HEK293 (cell line): ENCODE results near the gene PRPF6.

Experiments
- CTCF ChIA-PET: fragments of 350-600 bp; formaldehyde crosslinking; extraction: SDS; loops from one replicate; lab custom pipeline; 2021; ENCODE audit warnings: antibody characterized with exemption; lab: Yijun Ruan, JAX
- POLR2A ChIA-PET: fragments of 300-600 bp; formaldehyde crosslinking; extraction: SDS; loops from one replicate; lab custom pipeline; 2020; ENCODE audit warnings: antibody characterized with exemption, inconsistent platforms; lab: Yijun Ruan, JAX
- H3K27ac ChIP-seq: fragments of 200-500 bp; sonication (Bioruptor generic); 2 replicates; pipeline ENCODE4 v1.5.1; 2014; ENCODE audit warnings: low read depth, low read length, control low read depth, inconsistent platforms; ENCODE audit errors: extremely low read depth
- H3K36me3 ChIP-seq, 2 experiments: fragments of 200-500 bp in 1 of 2; sonication (Bioruptor generic) in 1 of 2; 1 replicate in 1 of 2; 2 replicates in 1 of 2; pipeline ENCODE4 v1.5.1; 2014 to 2017; ENCODE audit warnings: inconsistent platforms in 2 of 2, low read length in 2 of 2; ENCODE audit not compliant: control insufficient read depth in 2 of 2, insufficient read depth in 1 of 2
- H3K4me1 ChIP-seq: fragments of 200-500 bp; sonication (Bioruptor generic); 2 replicates; pipeline ENCODE4 v1.5.1; 2014; ENCODE audit warnings: mild to moderate bottlenecking, low read length, inconsistent platforms; ENCODE audit not compliant: control insufficient read depth, insufficient read depth
- H3K4me3 ChIP-seq: 2 replicates; pipeline ENCODE4 v1.5.1; 2011; ENCODE audit warnings: low read depth, mild to moderate bottlenecking, control low read depth, low read length, moderate library complexity
- H3K9me3 ChIP-seq: fragments of 200-500 bp; sonication (Bioruptor generic); 2 replicates; pipeline ENCODE4 v1.5.1; 2014; ENCODE audit warnings: low read depth, low read length, inconsistent platforms; ENCODE audit not compliant: control insufficient read depth, insufficient read depth
- GLI4 ChIP-seq: fragments of 450-650 bp; formaldehyde crosslinking; IDR thresholded peaks from 2 replicates; pipeline ENCODE4 v1.5.1; 2016; ENCODE audit warnings: missing biosample characterization, missing genetic modification characterization
- GLIS1 ChIP-seq: fragments of 450-650 bp; formaldehyde crosslinking; IDR thresholded peaks from 2 replicates; pipeline ENCODE4 v1.5.1; 2016; ENCODE audit warnings: missing biosample characterization, missing genetic modification characterization
- KLF1 ChIP-seq: fragments of 450-650 bp; formaldehyde crosslinking; IDR thresholded peaks from 2 replicates; pipeline ENCODE4 v1.5.1; 2016; ENCODE audit warnings: missing biosample characterization, missing genetic modification characterization
- KLF16 ChIP-seq: fragments of 450-650 bp; formaldehyde crosslinking; IDR thresholded peaks from 2 replicates; pipeline ENCODE4 v1.5.1; 2017; ENCODE audit warnings: missing biosample characterization, missing genetic modification characterization
- SP3 ChIP-seq: fragments of 450-650 bp; formaldehyde crosslinking; IDR thresholded peaks from 2 replicates; pipeline ENCODE4 v1.5.1; 2016; ENCODE audit warnings: missing biosample characterization, missing genetic modification characterization
- ZBTB20 ChIP-seq: fragments of 450-650 bp; formaldehyde crosslinking; IDR thresholded peaks from 2 replicates; pipeline ENCODE4 v1.5.1; 2016; ENCODE audit warnings: missing biosample characterization, missing genetic modification characterization
- ZBTB48 ChIP-seq: fragments of 450-650 bp; formaldehyde crosslinking; IDR thresholded peaks from 2 replicates; pipeline ENCODE4 v1.5.1; 2016; ENCODE audit warnings: missing biosample characterization, missing genetic modification characterization
- ZNF335 ChIP-seq: fragments of 450-650 bp; formaldehyde crosslinking; conservative IDR thresholded peaks from 2 replicates; pipeline ENCODE4 v1.5.1; 2016; ENCODE audit warnings: missing biosample characterization, missing genetic modification characterization
- ZNF354C ChIP-seq: fragments of 450-650 bp; formaldehyde crosslinking; IDR thresholded peaks from 2 replicates; pipeline ENCODE4 v1.5.1; 2016; ENCODE audit warnings: missing biosample characterization, missing genetic modification characterization, low read depth, borderline replicate concordance
- ZNF423 ChIP-seq: fragments of 450-650 bp; formaldehyde crosslinking; IDR thresholded peaks from 2 replicates; pipeline ENCODE4 v1.5.1; 2016; ENCODE audit warnings: missing biosample characterization, missing genetic modification characterization
- ZNF48 ChIP-seq: fragments of 450-650 bp; formaldehyde crosslinking; IDR thresholded peaks from 2 replicates; pipeline ENCODE4 v1.5.1; 2016; ENCODE audit warnings: missing biosample characterization, missing genetic modification characterization
- ZNF629 ChIP-seq: fragments of 450-650 bp; formaldehyde crosslinking; IDR thresholded peaks from 2 replicates; pipeline ENCODE4 v1.5.1; 2017; ENCODE audit warnings: missing biosample characterization, missing genetic modification characterization
- ZNF664 ChIP-seq: fragments of 450-650 bp; formaldehyde crosslinking; IDR thresholded peaks from 2 replicates; pipeline ENCODE4 v1.5.1; 2016; ENCODE audit warnings: missing biosample characterization, missing genetic modification characterization
- ZNF670 ChIP-seq: fragments of 450-650 bp; formaldehyde crosslinking; IDR thresholded peaks from 2 replicates; pipeline ENCODE4 v1.5.1; 2016; ENCODE audit warnings: missing biosample characterization, missing genetic modification characterization, low read depth
- ZNF707 ChIP-seq: fragments of 450-650 bp; formaldehyde crosslinking; IDR thresholded peaks from 2 replicates; pipeline ENCODE4 v1.5.1; 2016; ENCODE audit warnings: missing biosample characterization, missing genetic modification characterization
- ZNF785 ChIP-seq: fragments of 450-650 bp; formaldehyde crosslinking; IDR thresholded peaks from 2 replicates; pipeline ENCODE4 v1.5.1; 2016; ENCODE audit warnings: missing biosample characterization, missing genetic modification characterization
- ZNF830 ChIP-seq: fragments of 450-650 bp; IDR thresholded peaks from 2 replicates; pipeline ENCODE4 v1.5.0; 2018; ENCODE audit warnings: missing biosample characterization, missing genetic modification characterization, low read depth, mild to moderate bottlenecking, moderate library complexity
- ZXDB ChIP-seq: fragments of 450-650 bp; formaldehyde crosslinking; IDR thresholded peaks from 2 replicates; pipeline ENCODE4 v1.5.1; 2016; ENCODE audit warnings: missing biosample characterization, missing genetic modification characterization
- TF ChIP-seq, protein P1 (sequence below): fragments of 450-650 bp; formaldehyde crosslinking; IDR thresholded peaks from 2 replicates; pipeline ENCODE4 v1.5.1; 2016; ENCODE audit warnings: missing biosample characterization, missing genetic modification characterization
- TF ChIP-seq, protein P2 (sequence below): fragments of 450-650 bp; formaldehyde crosslinking; IDR thresholded peaks from 2 replicates; pipeline ENCODE4 v1.5.1; 2017; ENCODE audit warnings: missing biosample characterization, missing genetic modification characterization
- TF ChIP-seq, protein P3 (sequence below): fragments of 450-650 bp; formaldehyde crosslinking; IDR thresholded peaks from 2 replicates; pipeline ENCODE4 v1.5.1; 2016; ENCODE audit warnings: missing biosample characterization, missing genetic modification characterization, borderline replicate concordance
- TF ChIP-seq, protein P4 (sequence below): fragments of 450-650 bp; formaldehyde crosslinking; IDR thresholded peaks from 2 replicates; pipeline ENCODE4 v1.5.1; 2016; ENCODE audit warnings: missing biosample characterization, missing genetic modification characterization

The PRPF6 gene

DNA sequence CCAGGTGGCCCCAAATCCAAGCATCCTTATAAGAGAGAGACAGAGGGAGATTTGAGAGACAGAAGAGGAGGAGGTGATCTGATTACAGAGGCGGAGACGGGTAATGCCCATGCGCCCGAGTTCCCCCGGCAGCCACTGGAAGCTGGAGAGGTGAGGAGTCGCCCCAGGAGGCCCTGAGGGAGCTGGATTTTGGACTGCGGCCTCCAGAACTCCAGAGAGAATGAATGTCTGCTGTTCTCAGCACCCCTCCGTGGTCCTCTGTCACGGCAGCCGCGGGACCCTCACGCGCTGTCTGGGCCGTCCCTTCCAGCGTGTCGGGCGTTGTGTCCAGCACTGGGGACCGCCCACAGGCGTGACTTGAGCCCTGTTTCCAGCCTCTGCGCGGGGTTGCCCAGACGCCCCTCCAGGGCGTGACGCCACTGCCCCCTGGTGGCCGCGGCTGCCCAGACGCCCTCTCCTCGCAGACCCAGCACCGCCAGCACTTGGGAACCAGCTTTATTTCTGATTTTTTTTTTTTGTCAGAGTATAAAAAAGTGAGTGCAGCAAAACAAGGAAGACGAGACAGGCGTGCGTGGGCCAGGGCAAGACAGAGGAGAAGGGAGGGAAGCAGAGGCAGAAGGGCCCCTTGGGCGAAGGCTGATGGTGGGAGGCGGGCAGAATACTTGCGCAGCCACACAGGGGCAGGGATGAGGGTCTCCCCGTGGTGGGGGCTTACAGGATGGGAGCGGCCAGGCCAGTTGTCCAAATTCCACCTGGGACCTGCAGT, 7.1 kb upstream of the PRPF6 start (continued):
- TF ChIP-seq SP3 (tag by site-specific recombination) (peak; percentile 67), ZNF354C (tag by site-specific recombination) (no peak), ZNF707 (tag by site-specific recombination) (no peak), ZNF830 (tag by site-specific recombination) (no peak), GLI4 (no peak), ZNF670 (tag by site-specific recombination) (no peak), KLF16 (peak; percentile 96), ZXDB (tag by site-specific recombination) (peak; percentile 100), ZNF785 (no peak), ZNF48 (tag by site-specific recombination) (no peak), ZBTB20 (tag by site-specific recombination) (peak; percentile 37; the same call in 1 of the 2 replicates), ZNF335 (tag by site-specific recombination) (peak; percentile 66)
- TF ChIP-seq, protein P1, sequence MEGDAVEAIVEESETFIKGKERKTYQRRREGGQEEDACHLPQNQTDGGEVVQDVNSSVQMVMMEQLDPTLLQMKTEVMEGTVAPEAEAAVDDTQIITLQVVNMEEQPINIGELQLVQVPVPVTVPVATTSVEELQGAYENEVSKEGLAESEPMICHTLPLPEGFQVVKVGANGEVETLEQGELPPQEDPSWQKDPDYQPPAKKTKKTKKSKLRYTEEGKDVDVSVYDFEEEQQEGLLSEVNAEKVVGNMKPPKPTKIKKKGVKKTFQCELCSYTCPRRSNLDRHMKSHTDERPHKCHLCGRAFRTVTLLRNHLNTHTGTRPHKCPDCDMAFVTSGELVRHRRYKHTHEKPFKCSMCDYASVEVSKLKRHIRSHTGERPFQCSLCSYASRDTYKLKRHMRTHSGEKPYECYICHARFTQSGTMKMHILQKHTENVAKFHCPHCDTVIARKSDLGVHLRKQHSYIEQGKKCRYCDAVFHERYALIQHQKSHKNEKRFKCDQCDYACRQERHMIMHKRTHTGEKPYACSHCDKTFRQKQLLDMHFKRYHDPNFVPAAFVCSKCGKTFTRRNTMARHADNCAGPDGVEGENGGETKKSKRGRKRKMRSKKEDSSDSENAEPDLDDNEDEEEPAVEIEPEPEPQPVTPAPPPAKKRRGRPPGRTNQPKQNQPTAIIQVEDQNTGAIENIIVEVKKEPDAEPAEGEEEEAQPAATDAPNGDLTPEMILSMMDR (tag by site-specific recombination), result peak; percentile 97
- TF ChIP-seq, protein P2, sequence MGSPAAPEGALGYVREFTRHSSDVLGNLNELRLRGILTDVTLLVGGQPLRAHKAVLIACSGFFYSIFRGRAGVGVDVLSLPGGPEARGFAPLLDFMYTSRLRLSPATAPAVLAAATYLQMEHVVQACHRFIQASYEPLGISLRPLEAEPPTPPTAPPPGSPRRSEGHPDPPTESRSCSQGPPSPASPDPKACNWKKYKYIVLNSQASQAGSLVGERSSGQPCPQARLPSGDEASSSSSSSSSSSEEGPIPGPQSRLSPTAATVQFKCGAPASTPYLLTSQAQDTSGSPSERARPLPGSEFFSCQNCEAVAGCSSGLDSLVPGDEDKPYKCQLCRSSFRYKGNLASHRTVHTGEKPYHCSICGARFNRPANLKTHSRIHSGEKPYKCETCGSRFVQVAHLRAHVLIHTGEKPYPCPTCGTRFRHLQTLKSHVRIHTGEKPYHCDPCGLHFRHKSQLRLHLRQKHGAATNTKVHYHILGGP (tag by site-specific recombination), result no peak
- TF ChIP-seq, protein P3, sequence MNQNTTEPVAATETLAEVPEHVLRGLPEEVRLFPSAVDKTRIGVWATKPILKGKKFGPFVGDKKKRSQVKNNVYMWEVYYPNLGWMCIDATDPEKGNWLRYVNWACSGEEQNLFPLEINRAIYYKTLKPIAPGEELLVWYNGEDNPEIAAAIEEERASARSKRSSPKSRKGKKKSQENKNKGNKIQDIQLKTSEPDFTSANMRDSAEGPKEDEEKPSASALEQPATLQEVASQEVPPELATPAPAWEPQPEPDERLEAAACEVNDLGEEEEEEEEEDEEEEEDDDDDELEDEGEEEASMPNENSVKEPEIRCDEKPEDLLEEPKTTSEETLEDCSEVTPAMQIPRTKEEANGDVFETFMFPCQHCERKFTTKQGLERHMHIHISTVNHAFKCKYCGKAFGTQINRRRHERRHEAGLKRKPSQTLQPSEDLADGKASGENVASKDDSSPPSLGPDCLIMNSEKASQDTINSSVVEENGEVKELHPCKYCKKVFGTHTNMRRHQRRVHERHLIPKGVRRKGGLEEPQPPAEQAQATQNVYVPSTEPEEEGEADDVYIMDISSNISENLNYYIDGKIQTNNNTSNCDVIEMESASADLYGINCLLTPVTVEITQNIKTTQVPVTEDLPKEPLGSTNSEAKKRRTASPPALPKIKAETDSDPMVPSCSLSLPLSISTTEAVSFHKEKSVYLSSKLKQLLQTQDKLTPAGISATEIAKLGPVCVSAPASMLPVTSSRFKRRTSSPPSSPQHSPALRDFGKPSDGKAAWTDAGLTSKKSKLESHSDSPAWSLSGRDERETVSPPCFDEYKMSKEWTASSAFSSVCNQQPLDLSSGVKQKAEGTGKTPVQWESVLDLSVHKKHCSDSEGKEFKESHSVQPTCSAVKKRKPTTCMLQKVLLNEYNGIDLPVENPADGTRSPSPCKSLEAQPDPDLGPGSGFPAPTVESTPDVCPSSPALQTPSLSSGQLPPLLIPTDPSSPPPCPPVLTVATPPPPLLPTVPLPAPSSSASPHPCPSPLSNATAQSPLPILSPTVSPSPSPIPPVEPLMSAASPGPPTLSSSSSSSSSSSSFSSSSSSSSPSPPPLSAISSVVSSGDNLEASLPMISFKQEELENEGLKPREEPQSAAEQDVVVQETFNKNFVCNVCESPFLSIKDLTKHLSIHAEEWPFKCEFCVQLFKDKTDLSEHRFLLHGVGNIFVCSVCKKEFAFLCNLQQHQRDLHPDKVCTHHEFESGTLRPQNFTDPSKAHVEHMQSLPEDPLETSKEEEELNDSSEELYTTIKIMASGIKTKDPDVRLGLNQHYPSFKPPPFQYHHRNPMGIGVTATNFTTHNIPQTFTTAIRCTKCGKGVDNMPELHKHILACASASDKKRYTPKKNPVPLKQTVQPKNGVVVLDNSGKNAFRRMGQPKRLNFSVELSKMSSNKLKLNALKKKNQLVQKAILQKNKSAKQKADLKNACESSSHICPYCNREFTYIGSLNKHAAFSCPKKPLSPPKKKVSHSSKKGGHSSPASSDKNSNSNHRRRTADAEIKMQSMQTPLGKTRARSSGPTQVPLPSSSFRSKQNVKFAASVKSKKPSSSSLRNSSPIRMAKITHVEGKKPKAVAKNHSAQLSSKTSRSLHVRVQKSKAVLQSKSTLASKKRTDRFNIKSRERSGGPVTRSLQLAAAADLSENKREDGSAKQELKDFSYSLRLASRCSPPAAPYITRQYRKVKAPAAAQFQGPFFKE (tag by site-specific recombination), result no peak

DNA sequence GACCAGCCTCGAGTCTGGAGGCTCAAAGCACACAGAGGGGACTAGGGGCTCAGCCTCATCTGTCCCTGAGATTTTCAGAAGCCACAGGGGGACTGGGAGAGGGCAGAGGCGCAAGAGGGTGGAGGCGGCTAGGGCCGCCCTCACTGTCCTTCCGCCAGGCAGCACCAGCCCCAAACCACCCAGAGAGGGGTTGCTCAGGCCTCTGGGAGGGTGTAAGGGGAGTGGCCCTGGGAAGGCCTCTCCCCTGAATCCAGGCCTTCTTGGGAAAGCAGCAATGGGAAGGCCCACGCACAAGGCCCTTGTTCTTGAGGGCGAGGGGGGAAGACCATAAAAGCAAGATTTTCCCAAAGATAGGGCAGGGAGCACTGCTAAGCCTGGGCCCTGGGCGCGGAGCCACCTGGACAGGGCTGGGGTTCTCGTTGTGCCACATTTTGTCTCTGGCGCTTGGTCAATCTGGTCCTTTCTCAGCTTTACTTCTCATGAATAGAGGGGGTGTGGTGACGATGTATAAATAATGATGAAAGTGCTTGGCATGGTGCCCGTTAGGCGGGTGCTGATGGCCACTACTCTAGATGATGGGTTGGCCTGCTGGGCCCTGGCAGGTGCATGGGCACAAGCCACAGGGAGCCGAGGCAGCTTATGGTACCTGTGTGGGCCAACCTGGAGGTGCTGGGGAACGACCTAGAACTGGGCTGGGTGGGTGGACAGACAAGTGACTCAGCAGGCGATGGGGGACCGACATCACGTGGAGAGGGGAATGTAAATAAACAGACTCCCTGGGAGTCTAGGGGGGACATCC, 6.3 kb upstream of the PRPF6 start:
- no peak overlapping the region for H3K27ac ChIP-seq
- 0 out of 2 replicates have a peak, but pooled peaks cover 3% of the 10 kb centered on the region for H3K4me1 ChIP-seq
- H3K36me3 ChIP-seq, result no peaks in the 10 kb centered on the region
- ChIA-PET POLR2A (interaction anchor here (1.0 to 1.4 kb wide), 2 partner anchors 17 to 110 kb away, joined by 4 to 6 read pairs; partner anchors contain the start of gene TPD52L2), CTCF (interaction anchor here (0.6 to 3.5 kb wide), 17 partner anchors 11 to 438 kb away, joined by 3 to 16 read pairs (median 4); partner anchors contain the start of genes PTK6 and UCKL1)
- no peaks in the 10 kb centered on the region for H3K9me3 ChIP-seq
- H3K4me3 ChIP-seq, result no peak overlapping the region
- TF ChIP-seq, protein P4, sequence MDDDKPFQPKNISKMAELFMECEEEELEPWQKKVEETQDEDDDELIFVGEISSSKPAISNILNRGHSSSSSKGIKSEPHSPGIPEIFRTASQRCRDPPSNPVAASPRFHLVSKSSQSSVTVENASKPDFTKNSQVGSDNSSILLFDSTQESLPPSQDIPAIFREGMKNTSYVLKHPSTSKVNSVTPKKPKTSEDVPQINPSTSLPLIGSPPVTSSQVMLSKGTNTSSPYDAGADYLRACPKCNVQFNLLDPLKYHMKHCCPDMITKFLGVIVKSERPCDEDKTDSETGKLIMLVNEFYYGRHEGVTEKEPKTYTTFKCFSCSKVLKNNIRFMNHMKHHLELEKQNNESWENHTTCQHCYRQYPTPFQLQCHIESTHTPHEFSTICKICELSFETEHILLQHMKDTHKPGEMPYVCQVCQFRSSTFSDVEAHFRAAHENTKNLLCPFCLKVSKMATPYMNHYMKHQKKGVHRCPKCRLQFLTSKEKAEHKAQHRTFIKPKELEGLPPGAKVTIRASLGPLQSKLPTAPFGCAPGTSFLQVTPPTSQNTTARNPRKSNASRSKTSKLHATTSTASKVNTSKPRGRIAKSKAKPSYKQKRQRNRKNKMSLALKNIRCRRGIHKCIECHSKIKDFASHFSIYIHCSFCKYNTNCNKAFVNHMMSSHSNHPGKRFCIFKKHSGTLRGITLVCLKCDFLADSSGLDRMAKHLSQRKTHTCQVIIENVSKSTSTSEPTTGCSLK (tag by site-specific recombination), result no peak
- TF ChIP-seq ZNF423 (tag by site-specific recombination), result peak; percentile 56; the same call in 1 of the 2 replicates
- TF ChIP-seq KLF1 (tag by site-specific recombination), result peak; percentile 56; the same call in 1 of the 2 replicates
- peak; percentile 26; the same call in 1 of the 2 replicates for TF ChIP-seq ZNF629
- TF ChIP-seq ZBTB48 (tag by site-specific recombination), result 0 out of 2 replicates have a peak, but pooled peaks have one; percentile 12
- no peak for TF ChIP-seq ZNF664 (tag by site-specific recombination)
- TF ChIP-seq GLIS1 (tag by site-specific recombination), result peak; percentile 100
